ENCODE data around the gene TMUB1.
"Not testable (repeated sequence)": the region's sequence is repeated elsewhere in the genome, so short reads cannot be mapped to it uniquely, and the experiment has no call there.

TMUB1 gene

DNA sequence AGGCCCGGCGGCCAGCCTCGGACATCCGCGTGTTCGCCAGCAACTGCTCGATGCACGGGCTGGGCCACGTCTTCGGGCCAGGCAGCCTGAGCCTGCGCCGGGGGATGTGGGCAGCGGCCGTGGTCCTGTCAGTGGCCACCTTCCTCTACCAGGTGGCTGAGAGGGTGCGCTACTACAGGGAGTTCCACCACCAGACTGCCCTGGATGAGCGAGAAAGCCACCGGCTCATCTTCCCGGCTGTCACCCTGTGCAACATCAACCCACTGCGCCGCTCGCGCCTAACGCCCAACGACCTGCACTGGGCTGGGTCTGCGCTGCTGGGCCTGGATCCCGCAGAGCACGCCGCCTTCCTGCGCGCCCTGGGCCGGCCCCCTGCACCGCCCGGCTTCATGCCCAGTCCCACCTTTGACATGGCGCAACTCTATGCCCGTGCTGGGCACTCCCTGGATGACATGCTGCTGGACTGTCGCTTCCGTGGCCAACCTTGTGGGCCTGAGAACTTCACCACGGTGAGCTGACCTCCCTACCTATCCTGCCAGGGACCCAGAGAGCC, 34.3 kb downstream of the TMUB1 start:
- no peak for DNase-seq

DNA sequence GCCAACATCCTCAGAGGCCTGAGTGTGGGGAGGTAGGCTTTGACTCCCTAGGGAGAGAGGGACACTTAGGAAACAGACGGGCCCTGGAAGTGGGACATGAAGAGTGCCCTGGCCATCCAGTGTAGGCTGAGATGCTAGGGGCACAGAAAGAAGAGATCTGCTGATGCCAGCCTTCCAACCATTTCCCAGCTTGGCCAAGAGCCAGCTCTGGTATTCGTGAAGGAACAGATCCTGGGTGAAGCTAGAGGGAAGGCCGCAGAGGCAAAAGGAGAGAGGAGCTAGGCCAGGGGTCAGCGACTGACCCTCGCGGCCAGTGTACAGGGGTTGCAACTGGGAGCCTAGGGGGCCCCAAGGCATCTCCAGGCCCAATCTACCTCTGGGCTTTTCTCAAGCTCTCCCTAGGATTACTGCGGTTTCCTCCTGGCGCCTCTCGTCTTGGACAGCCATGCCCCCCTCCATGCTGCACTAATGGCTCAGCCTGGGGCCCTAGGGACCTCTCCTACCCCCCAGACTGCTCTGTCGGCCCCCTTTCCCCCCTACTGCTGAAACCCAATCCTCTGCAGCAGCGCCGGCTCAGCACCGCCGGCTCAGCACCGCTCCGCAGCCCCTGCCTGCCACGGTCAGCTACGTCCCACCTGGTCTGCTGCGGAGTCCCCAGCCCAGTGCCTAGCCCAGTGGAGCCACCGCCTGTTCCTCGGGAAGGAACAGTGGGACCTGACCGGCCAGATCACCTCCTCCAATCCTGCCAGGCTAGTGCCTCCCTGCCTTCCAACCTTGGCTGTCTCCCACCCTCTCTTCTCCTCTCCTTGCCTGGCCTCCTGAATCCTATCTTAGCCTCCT, 35.1 kb downstream of the TMUB1 start, which contains the start of gene ASIC3:
TSS of gene ASIC3 (plus strand) at position 556 of the 840 bp plus-strand sequence. CDS start 355 bp downstream, outside the sequence.
- DNase-seq, result no peak

- DNase-seq, result no peak
These were observed 36.4 kb downstream of the TMUB1 start for GRCh38 chr7:151046603-151047573.

GRCh38 chr7:151045967-151046366, 37.3 kb downstream of the TMUB1 start:
- no peak for DNase-seq

DNA sequence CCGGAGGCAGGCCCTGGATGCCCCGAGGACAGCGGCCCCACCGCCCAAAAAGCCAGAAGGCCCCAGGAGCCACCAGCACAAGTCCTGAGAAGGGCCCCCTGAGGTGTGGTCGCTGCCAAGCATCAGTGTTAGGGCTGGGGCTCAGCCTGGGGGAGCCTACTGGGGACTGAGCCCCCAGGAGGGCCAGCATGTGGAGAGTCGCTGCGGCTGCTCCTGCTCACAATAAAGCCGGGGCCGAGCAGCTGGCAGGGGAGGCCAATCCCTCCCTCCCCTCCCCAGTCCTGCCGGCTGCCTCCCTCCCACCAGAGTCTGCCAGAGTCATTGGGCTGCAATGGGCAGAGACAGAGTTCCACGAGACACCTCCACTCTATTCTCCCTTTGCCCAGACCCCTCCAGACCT, 38.0 kb downstream of the TMUB1 start:
- DNase-seq, result no peak

- no peak for DNase-seq
These were observed 39.3 kb downstream of the TMUB1 start for GRCh38 chr7:151043959-151044358.

DNA sequence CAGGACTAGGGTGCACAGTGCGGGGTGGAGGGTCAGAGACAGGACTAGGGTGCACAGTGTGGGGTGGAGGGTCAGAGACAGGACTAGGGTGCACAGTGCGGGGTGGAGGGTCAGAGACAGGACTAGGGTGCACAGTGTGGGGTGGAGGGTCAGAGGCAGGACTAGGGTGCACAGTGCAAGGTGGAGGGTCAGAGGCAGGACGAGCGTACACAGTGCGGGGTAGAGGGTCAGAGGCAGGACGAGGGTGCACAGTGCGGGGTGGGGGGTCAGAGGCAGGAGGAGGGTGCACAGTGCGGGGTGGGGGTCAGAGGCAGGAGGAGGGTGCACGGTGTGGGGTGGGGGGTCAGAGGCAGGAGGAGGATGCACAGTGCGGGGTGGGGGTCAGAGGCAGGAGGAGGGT, 39.8 kb downstream of the TMUB1 start:
- DNase-seq, result not testable (repeated sequence)

DNA sequence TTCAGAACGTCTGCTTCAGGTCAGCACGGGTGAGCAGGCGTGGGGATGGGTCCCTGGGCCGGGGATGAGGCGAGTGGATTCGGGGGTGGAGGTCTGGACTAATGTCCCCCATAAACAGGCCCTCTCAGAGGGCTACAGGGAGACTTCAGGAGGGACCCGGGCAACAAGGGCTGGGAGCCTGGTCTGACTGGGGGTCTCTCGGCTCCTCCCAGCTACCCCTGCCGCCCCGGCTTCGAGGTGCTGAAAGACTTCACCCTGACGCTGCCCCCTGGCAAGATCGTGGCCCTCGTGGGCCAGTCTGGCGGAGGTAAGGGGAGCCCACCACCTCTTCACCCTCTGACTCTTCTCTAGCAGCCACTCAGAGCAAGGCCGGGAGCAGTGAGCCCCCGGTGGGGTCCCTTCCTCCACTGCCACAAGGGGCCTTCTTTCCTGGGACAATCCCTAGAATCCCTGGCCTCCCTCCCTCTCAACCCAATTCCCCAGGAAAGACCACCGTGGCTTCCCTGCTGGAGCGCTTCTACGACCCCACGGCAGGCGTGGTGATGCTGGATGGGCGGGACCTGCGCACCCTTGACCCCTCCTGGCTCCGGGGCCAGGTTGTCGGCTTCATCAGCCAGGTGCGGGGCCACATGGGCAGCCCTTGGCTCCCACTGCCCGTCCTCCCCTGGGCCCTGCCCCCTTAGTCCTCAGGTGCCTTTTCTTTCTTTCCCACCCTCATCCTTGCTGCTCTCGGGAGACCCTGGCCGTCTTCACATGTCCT, 42.5 kb downstream of the TMUB1 start:
- DNase-seq, result no peak

- peak; percentile 59 for DNase-seq
These were observed 43.3 kb downstream of the TMUB1 start for GRCh38 chr7:151039850-151040548.

- DNase-seq, result peak; percentile 87
These were observed 44.1 kb downstream of the TMUB1 start for GRCh38 chr7:151038951-151039849.

DNA sequence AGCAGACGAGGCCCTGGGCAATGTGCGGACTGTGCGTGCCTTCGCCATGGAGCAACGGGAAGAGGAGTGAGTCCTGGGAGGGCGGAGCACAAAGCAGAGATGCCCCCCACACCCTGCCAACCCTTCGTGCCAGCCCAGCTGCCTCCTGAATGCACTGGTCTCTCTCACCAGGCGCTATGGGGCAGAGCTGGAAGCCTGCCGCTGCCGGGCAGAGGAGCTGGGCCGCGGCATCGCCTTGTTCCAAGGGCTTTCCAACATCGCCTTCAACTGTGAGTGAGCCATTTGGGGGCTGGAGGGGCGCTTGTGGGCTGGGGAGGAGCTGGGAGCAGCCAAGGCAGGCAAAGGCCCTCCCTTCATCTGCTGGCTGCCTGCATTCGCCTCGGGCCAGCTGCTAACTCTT, 47.4 kb downstream of the TMUB1 start:
- no peak for DNase-seq

- no peak for DNase-seq
These were observed 48.1 kb downstream of the TMUB1 start for GRCh38 chr7:151035026-151035717.

DNA sequence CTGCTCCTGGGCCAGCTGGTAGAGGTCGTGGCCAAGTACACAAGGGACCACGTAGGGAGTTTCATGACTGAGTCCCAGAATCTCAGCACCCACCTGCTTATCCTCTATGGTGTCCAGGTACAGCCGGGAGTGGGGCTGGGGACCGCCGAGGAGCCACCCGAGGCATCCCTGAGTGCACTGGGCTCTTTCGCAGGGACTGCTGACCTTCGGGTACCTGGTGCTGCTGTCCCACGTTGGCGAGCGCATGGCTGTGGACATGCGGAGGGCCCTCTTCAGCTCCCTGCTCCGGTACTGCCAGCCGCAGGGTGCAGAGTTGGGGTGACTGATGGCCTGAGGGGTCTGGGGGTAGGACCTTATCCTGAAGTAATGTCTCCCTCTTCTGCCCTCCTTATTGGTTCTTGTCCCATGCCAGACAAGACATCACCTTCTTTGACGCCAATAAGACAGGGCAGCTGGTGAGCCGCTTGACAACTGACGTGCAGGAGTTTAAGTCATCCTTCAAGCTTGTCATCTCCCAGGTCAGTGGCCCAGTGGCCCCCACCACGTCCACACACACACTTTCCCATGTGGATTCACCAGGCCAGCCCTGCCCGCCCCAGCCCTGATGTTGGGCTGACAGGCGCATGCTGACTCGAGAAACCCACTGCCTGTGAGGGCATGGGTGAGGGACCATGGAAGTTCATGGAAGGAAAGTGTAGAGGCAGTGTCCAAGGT, 48.8 kb downstream of the TMUB1 start:
- no peak for DNase-seq

DNA sequence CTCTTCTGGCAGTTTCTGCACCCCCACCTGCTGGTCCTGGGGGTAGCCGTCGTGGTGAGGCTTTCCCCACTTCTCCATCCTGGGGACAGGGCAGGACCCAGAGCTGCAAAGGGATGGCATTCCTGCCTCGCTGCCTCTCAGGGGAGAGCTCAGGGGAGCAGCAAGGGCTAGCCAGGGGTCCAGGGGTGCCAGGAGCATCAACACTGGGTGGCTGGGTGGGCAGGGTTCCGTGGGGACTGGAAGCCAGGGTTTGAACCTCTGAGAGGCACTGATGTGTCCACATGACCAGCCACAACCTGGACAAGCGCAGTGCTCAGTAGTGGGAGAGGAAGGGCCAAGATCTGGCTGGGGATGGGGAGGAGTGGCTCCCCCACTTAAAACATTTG, 49.4 kb downstream of the TMUB1 start:
- no peak for DNase-seq

GRCh38 chr7:151032936-151033863, 50.1 kb downstream of the TMUB1 start:
- no peak for DNase-seq

Data from activated CD8-positive, alpha-beta memory T cell treated with anti-CD3 and anti-CD28 coated beads for 24 hours (primary cell).